Measurements from ENCODE around the gene MAD1L1. TPM values are rescaled to one million over a fixed set of nuclear protein-coding genes. Genes with fewer than 3 reads are reported as not detected.

MAD1L1 gene
- total RNA-seq, 2 experiments from 2014 or later = 157 to 160 TPM

DNA sequence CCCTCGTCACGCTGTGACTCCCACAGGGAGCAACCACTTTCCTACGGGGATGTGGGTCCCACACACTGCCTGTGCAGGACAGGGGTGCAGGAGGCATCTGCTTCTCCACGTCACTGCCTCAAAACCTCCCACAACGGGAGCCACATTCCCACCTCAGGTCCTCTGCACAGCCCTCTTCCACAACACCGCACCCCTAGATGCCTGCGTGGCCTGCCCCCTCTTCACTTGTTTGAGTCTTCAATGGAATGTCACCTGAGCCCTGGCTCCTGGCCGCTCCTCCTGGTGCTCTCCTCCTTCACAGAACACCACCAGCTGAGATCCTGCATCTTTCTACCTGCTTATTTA lies 73.6 kb downstream of the MAD1L1 start:
- ATAC-seq (ENCODE audit: poor library complexity) (no peak), DNase-seq (no peak)
- no peak for TF ChIP-seq CTCF (IDR thresholded peaks at IDR 0.05)
- H3K36me3 Mint-ChIP-seq (ENCODE audit: low read depth) = no peaks in the 10 kb centered on the region
- H3K4me3 Mint-ChIP-seq = no peak overlapping the region
- Histone ChIP-seq H3K4me3 (ENCODE audit: low read length) (no peak overlapping the region), H3K27me3 (ENCODE audit: control insufficient read depth in 1 of 2, insufficient read depth in 2 of 2, low read length in 2 of 2) (no peaks in the 10 kb centered on the region), H3K4me1 (ENCODE audit: insufficient read depth, low read length) (no peaks in the 10 kb centered on the region), H3K36me3 (ENCODE audit: insufficient read depth, low read length) (no peaks in the 10 kb centered on the region), H3K9me3 (ENCODE audit: control insufficient read depth in 1 of 2, insufficient read depth in 1 of 2, low read length in 2 of 2) (no peaks in the 10 kb centered on the region), H3K27ac (ENCODE audit: low read depth in 1 of 2, low read length in 2 of 2) (no peak overlapping the region)
- ChIA-PET POLR2A (no interaction called here), CTCF (no interaction called here)
- intact Hi-C loops (cut with DNase I, micrococcal nuclease) = no loop called here
- H3K27me3 Mint-ChIP-seq = no peaks in the 10 kb centered on the region
- no peaks in the 10 kb centered on the region for H3K4me1 Mint-ChIP-seq (ENCODE audit: low read depth)
- H3K9me3 Mint-ChIP-seq = no peaks in the 10 kb centered on the region
- no peak overlapping the region for H3K27ac Mint-ChIP-seq

GRCh38 chr7:2158331-2159175 lies 74.2 kb downstream of the MAD1L1 start:
- Histone ChIP-seq H3K4me1 (ENCODE audit: insufficient read depth, low read length) (no peaks in the 10 kb centered on the region), H3K27me3 (ENCODE audit: control insufficient read depth in 1 of 2, insufficient read depth in 2 of 2, low read length in 2 of 2) (no peaks in the 10 kb centered on the region), H3K9me3 (ENCODE audit: control insufficient read depth in 1 of 2, insufficient read depth in 1 of 2, low read length in 2 of 2) (no peaks in the 10 kb centered on the region), H3K4me3 (ENCODE audit: low read length) (no peak overlapping the region), H3K27ac (ENCODE audit: low read depth in 1 of 2, low read length in 2 of 2) (no peak overlapping the region), H3K36me3 (ENCODE audit: insufficient read depth, low read length) (no peaks in the 10 kb centered on the region)
- Mint-ChIP-seq H3K27ac (no peak overlapping the region), H3K4me1 (ENCODE audit: low read depth) (no peaks in the 10 kb centered on the region), H3K4me3 (no peak overlapping the region), H3K27me3 (no peaks in the 10 kb centered on the region), H3K9me3 (no peaks in the 10 kb centered on the region), H3K36me3 (ENCODE audit: low read depth) (no peaks in the 10 kb centered on the region)
- CTCF ChIA-PET = no interaction called here
- no peak for TF ChIP-seq CTCF (IDR thresholded peaks at IDR 0.05)
- ATAC-seq (ENCODE audit: poor library complexity) = no peak
- POLR2A ChIA-PET = no interaction called here
- intact Hi-C loops (cut with DNase I, micrococcal nuclease) = no loop called here
- DNase-seq = no peak

- ChIA-PET CTCF (no interaction called here), POLR2A (no interaction called here)
- DNase-seq (no peak), ATAC-seq (ENCODE audit: poor library complexity) (no peak)
- Mint-ChIP-seq H3K9me3 (no peaks in the 10 kb centered on the region), H3K4me3 (no peak overlapping the region), H3K36me3 (ENCODE audit: low read depth) (no peaks in the 10 kb centered on the region), H3K27ac (no peak overlapping the region), H3K4me1 (ENCODE audit: low read depth) (no peaks in the 10 kb centered on the region), H3K27me3 (no peaks in the 10 kb centered on the region)
- H3K27ac ChIP-seq (ENCODE audit: low read depth in 1 of 2, low read length in 2 of 2) = no peak overlapping the region
- no peak for TF ChIP-seq CTCF (IDR thresholded peaks at IDR 0.05)
- H3K4me3 ChIP-seq (ENCODE audit: low read length) = no peak overlapping the region
- H3K4me1 ChIP-seq (ENCODE audit: insufficient read depth, low read length) = no peaks in the 10 kb centered on the region
- H3K36me3 ChIP-seq (ENCODE audit: insufficient read depth, low read length) = peaks cover 4% of the 10 kb centered on the region
- no peaks in the 10 kb centered on the region for H3K27me3 ChIP-seq (ENCODE audit: control insufficient read depth in 1 of 2, insufficient read depth in 2 of 2, low read length in 2 of 2)
- no peaks in the 10 kb centered on the region for H3K9me3 ChIP-seq (ENCODE audit: control insufficient read depth in 1 of 2, insufficient read depth in 1 of 2, low read length in 2 of 2)
- intact Hi-C loops (cut with DNase I, micrococcal nuclease) = no loop called here
These were observed 75.1 kb downstream of the MAD1L1 start for GRCh38 chr7:2157473-2158279.
